ENCODE measurements around the gene MYPOP. TPM values are rescaled to one million over a fixed set of nuclear protein-coding genes. Genes with fewer than 3 reads are reported as not detected.

Gene MYPOP
- total and polyA plus RNA-seq, 2 of the 13 experiments (the other 11 are each of a cell fraction or from before 2014, with no cell fraction given), result 2.3 to 2.7 TPM

- TF ChIP-seq, protein P1, sequence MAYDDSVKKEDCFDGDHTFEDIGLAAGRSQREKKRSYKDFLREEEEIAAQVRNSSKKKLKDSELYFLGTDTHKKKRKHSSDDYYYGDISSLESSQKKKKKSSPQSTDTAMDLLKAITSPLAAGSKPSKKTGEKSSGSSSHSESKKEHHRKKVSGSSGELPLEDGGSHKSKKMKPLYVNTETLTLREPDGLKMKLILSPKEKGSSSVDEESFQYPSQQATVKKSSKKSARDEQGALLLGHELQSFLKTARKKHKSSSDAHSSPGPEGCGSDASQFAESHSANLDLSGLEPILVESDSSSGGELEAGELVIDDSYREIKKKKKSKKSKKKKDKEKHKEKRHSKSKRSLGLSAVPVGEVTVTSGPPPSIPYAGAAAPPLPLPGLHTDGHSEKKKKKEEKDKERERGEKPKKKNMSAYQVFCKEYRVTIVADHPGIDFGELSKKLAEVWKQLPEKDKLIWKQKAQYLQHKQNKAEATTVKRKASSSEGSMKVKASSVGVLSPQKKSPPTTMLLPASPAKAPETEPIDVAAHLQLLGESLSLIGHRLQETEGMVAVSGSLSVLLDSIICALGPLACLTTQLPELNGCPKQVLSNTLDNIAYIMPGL (CRISPR knock-in tag; IDR thresholded peaks at IDR 0.05; ENCODE audit: borderline replicate concordance in 1 of 2, low read depth in 1 of 2), result peak; percentile 15 to 46
- TF ChIP-seq CEBPG (CRISPR knock-in tag; IDR thresholded peaks at IDR 0.05), result no peak; the same call in 1 of the 2 replicates
- TF ChIP-seq, protein P2, sequence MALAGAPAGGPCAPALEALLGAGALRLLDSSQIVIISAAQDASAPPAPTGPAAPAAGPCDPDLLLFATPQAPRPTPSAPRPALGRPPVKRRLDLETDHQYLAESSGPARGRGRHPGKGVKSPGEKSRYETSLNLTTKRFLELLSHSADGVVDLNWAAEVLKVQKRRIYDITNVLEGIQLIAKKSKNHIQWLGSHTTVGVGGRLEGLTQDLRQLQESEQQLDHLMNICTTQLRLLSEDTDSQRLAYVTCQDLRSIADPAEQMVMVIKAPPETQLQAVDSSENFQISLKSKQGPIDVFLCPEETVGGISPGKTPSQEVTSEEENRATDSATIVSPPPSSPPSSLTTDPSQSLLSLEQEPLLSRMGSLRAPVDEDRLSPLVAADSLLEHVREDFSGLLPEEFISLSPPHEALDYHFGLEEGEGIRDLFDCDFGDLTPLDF (CRISPR knock-in tag; IDR thresholded peaks at IDR 0.05), result no peak
- TF ChIP-seq, protein P3, sequence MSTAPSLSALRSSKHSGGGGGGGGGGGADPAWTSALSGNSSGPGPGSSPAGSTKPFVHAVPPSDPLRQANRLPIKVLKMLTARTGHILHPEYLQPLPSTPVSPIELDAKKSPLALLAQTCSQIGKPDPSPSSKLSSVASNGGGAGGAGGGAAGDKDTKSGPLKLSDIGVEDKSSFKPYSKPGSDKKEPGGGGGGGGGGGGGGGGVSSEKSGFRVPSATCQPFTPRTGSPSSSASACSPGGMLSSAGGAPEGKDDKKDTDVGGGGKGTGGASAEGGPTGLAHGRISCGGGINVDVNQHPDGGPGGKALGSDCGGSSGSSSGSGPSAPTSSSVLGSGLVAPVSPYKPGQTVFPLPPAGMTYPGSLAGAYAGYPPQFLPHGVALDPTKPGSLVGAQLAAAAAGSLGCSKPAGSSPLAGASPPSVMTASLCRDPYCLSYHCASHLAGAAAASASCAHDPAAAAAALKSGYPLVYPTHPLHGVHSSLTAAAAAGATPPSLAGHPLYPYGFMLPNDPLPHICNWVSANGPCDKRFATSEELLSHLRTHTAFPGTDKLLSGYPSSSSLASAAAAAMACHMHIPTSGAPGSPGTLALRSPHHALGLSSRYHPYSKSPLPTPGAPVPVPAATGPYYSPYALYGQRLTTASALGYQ (CRISPR knock-in tag; IDR thresholded peaks at IDR 0.05), result peak; percentile 50; the same call in 1 of the 2 replicates
- no peak for TF ChIP-seq ZFP36L2 (CRISPR knock-in tag; IDR thresholded peaks at IDR 0.05)
- no peak; the same call in 1 of the 2 replicates for TF ChIP-seq ZNF335 (CRISPR knock-in tag; IDR thresholded peaks at IDR 0.05)
- no peak for TF ChIP-seq ZNF713 (CRISPR knock-in tag; IDR thresholded peaks at IDR 0.05)
- TF ChIP-seq DNMT1 (CRISPR knock-in tag; IDR thresholded peaks at IDR 0.05), result no peak
- TF ChIP-seq KLF12 (CRISPR knock-in tag; IDR thresholded peaks at IDR 0.05; ENCODE audit: borderline replicate concordance), result peak; percentile 83; the same call in 1 of the 2 replicates
- no peak; the same call in none of the 2 replicates for TF ChIP-seq KDM5A (IDR thresholded peaks at IDR 0.05; ENCODE audit: borderline replicate concordance, low read length)
- TF ChIP-seq NAIF1 (CRISPR knock-in tag; IDR thresholded peaks at IDR 0.05; ENCODE audit: borderline replicate concordance), result no peak
- no peak for TF ChIP-seq ZNF790 (CRISPR knock-in tag; IDR thresholded peaks at IDR 0.05; ENCODE audit: borderline replicate concordance)
- TF ChIP-seq SNRNP70 (IDR thresholded peaks at IDR 0.05; ENCODE audit: low read depth, low read length), result no peak
- no peak for TF ChIP-seq TEF (CRISPR knock-in tag; IDR thresholded peaks at IDR 0.05)
- no peak for TF ChIP-seq SIN3A (IDR thresholded peaks at IDR 0.05; ENCODE audit: borderline replicate concordance, low read depth, low read length)
- no peak for TF ChIP-seq WIZ (CRISPR knock-in tag; IDR thresholded peaks at IDR 0.05)
- TF ChIP-seq, protein P4, sequence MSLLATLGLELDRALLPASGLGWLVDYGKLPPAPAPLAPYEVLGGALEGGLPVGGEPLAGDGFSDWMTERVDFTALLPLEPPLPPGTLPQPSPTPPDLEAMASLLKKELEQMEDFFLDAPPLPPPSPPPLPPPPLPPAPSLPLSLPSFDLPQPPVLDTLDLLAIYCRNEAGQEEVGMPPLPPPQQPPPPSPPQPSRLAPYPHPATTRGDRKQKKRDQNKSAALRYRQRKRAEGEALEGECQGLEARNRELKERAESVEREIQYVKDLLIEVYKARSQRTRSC (CRISPR knock-in tag; IDR thresholded peaks at IDR 0.05; ENCODE audit: low read depth), result no peak
- TF ChIP-seq RFX1 (IDR thresholded peaks at IDR 0.05), result no peak
- TF ChIP-seq ZNF44 (CRISPR knock-in tag; IDR thresholded peaks at IDR 0.05), result no peak
- no peak for TF ChIP-seq PRDM4 (CRISPR knock-in tag; IDR thresholded peaks at IDR 0.05; ENCODE audit: borderline replicate concordance)
These were observed 39.7 kb downstream of the MYPOP start, which contains the start of gene SYMPK (continued) for GRCh38 chr19:45862564-45863334.
